ENCODE measurements around the gene ARHGAP26. TPM values are rescaled to one million over a fixed set of nuclear protein-coding genes. Genes with fewer than 3 reads are reported as not detected.

The ARHGAP26 gene
- total RNA-seq, 4 donors from 2014 or later = 22.3 to 40.7 (median 28.2) TPM

DNA sequence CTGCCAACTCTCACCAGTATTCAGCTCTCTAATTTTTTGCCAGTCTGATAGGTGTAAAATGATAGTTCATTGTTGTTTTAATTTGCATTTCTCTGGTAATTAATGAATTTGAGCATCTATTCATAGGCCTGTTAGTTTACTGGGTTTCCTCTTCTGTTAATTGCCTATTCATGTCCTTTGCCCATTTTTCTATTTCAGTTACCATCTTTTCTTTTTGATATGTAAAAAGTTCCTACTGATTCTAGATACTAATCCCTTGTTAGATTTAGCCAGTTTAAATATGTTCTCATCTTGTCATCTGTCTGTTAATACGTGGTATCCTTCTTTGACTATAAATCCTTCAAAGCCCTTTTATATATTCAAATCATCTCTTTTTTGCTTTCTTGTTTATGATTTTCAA is 247.8 kb downstream of the ARHGAP26 start:
- DNase-seq (ENCODE audit: extremely low spot score) = no peak
- intact Hi-C loops (cut with DNase I) = no loop called here
- WGBS = 98% methylated on average over 1 of the region's 1 CpG
- H3K36me3 ChIP-seq = peaks cover 0 to 18% (median 4%) of the 10 kb centered on the region in 4 donors
- no peak overlapping the region for H3K4me3 ChIP-seq
- H3K27ac ChIP-seq (replicated peaks in 1 of 4) = no peak overlapping the region
- peaks cover 7 to 13% (median 11%) of the 10 kb centered on the region in 4 donors for H3K4me1 ChIP-seq
- H3K9me3 ChIP-seq = peaks cover 0 to 5% (median 0%) of the 10 kb centered on the region in 4 donors
- no peak for TF ChIP-seq POLR2AphosphoS5 (IDR thresholded peaks at IDR 0.05)
- no peak for TF ChIP-seq EP300 (IDR thresholded peaks at IDR 0.05)
- TF ChIP-seq CTCF (IDR thresholded peaks at IDR 0.05) = no peak
- TF ChIP-seq POLR2A (IDR thresholded peaks at IDR 0.05; ENCODE audit: low read depth) = no peak
- no peaks in the 10 kb centered on the region for H3K27me3 ChIP-seq

GRCh38 chr5:143019157-143019556 is 249.0 kb downstream of the ARHGAP26 start:
- 90% methylated on average over 4 of the region's 4 CpGs for WGBS
- Histone ChIP-seq H3K36me3 (peaks cover 0 to 15% (median 3%) of the 10 kb centered on the region in 4 donors), H3K4me3 (no peak overlapping the region), H3K9me3 (peaks cover 0 to 5% (median 0%) of the 10 kb centered on the region in 4 donors), H3K4me1 (peaks cover 18 to 24% (median 23%) of the 10 kb centered on the region in 4 donors), H3K27me3 (no peaks in the 10 kb centered on the region), H3K27ac (replicated peaks in 1 of 4) (no peak overlapping the region)
- DNase-seq (ENCODE audit: extremely low spot score) = no peak
- intact Hi-C loops (cut with DNase I) = no loop called here
- TF ChIP-seq CTCF (IDR thresholded peaks at IDR 0.05) = no peak
- TF ChIP-seq POLR2AphosphoS5 (IDR thresholded peaks at IDR 0.05) = no peak
- no peak for TF ChIP-seq POLR2A (IDR thresholded peaks at IDR 0.05; ENCODE audit: low read depth)
- TF ChIP-seq EP300 (IDR thresholded peaks at IDR 0.05) = no peak

DNA sequence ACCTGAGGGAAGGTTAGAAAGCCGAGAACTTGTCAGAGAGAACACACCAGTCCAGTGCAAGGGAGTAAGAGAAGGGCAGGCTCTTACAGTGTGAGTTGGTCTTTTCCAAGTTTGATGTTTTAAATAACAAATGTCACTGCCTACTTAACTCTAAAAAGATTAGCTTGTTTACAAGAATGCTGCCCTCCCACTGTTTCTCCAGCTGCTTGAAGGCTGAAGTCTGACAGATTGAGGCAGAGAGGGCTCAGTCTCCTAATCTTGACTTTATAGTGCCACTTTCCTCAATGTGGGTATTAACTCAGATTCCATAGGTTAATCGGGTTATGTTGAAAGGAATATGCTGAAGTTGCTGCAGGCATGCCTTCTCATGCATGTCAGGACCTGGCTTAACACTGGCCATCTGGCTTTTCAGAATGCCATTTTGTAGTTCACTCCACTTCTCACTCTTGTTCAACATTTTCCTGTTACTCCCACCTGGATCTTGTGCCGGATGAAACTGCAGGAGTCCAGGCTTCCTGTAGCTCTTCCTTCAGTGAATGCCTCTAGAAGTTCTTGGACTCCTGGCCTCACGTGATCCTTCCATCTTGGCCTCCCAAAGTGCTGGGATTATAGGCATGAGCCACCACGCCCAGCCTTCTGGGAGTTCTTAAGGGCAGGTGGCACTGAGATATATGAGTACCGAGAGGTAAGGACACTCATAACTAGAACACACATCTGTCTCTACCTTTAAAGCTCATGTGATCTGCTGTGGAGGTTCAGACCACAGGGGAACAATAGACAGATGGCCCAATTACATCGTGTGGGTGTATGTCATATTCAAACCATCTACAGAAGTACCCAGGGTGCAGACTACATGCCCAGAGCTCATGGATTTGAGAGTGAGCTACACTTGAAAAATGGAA is 249.7 kb downstream of the ARHGAP26 start:
- H3K4me3 ChIP-seq = no peak overlapping the region
- H3K27me3 ChIP-seq = no peaks in the 10 kb centered on the region
- WGBS = 80% methylated on average over 7 of the region's 7 CpGs
- DNase-seq (ENCODE audit: extremely low spot score) = no peak
- TF ChIP-seq POLR2AphosphoS5 (IDR thresholded peaks at IDR 0.05) (no peak), POLR2A (IDR thresholded peaks at IDR 0.05; ENCODE audit: low read depth) (no peak), CTCF (IDR thresholded peaks at IDR 0.05) (no peak), EP300 (IDR thresholded peaks at IDR 0.05) (no peak)
- peaks cover 0 to 5% (median 0%) of the 10 kb centered on the region in 4 donors for H3K9me3 ChIP-seq
- intact Hi-C loops (cut with DNase I) = no loop called here
- peaks cover 0 to 10% (median 0%) of the 10 kb centered on the region in 4 donors for H3K36me3 ChIP-seq
- H3K27ac ChIP-seq (replicated peaks in 1 of 4) = no peak overlapping the region
- peaks cover 20 to 27% (median 25%) of the 10 kb centered on the region in 4 donors for H3K4me1 ChIP-seq

DNA sequence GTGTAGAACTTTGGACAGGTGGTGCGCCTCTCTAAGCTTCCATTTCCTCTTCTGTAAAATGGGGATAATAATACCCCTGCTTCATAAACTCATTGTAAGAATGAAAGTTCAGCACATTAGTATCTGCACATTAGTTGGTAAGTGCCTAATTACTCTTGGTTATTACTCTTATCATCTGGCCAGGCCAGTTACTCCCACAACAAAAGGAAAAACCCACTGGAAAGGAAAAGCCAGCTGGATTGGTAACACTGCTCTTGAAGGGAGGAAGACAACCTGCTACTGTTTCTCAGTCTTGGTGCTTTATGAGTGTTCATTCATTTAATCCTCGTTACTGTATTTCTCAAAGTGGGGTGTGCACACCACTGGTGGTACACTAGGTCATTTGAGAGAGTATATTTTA is 251.4 kb downstream of the ARHGAP26 start:
- Histone ChIP-seq H3K4me1 (peaks cover 25 to 35% (median 30%) of the 10 kb centered on the region in 4 donors), H3K27ac (replicated peaks in 1 of 4) (no peak overlapping the region), H3K36me3 (no peaks in the 10 kb centered on the region), H3K27me3 (no peaks in the 10 kb centered on the region), H3K9me3 (peaks cover 0 to 5% (median 0%) of the 10 kb centered on the region in 4 donors), H3K4me3 (no peak overlapping the region)
- no peak for DNase-seq (ENCODE audit: extremely low spot score)
- no peak for TF ChIP-seq CTCF (IDR thresholded peaks at IDR 0.05)
- no peak for TF ChIP-seq EP300 (IDR thresholded peaks at IDR 0.05)
- no peak for TF ChIP-seq POLR2A (IDR thresholded peaks at IDR 0.05; ENCODE audit: low read depth)
- no peak for TF ChIP-seq POLR2AphosphoS5 (IDR thresholded peaks at IDR 0.05)
- intact Hi-C loops (cut with DNase I) = no loop called here
- WGBS = 97% methylated on average over 2 of the region's 2 CpGs
